GM13977 (cell line): ENCODE measurements around the gene ALDH3B1.

ENCODE experiments used
- DNase-seq: peaks from one replicate; pipeline ENCODE4 v3.0.0; 2012; ENCODE audit warnings: low spot score
- CTCF ChIP-seq: IDR thresholded peaks from 2 replicates; pipeline ENCODE4 v1.5.1; 2012; ENCODE audit warnings: mild to moderate bottlenecking, control low read depth; ENCODE audit not compliant: insufficient read depth; ENCODE audit errors: extremely low read depth, missing control alignments
- in situ Hi-C: fragments of 300-500 bp; cut with MboI; formaldehyde crosslinking; loops from one replicate; pipeline ENCODE4 v1.12.0; 2022; ENCODE audit warnings: low sequenced_read_pairs, low pct_unique_long_range_greater_than_20kb, mixed read lengths, inconsistent platforms; ENCODE audit not compliant: unreplicated experiment

The ALDH3B1 gene

GRCh38 chr11:68077617-68078582 lies 67.8 kb downstream of the ALDH3B1 start:
- in situ Hi-C loops: no loop called here

More at GRCh38 chr11:68077617-68078582, 67.8 kb downstream of the ALDH3B1 start:
- no peak for DNase-seq
- no peak for TF ChIP-seq CTCF
